Activated naive CD8-positive, alpha-beta T cell treated with anti-CD3 and anti-CD28 coated beads, Interleukin-2, amount 50 U/mL, for 24 hours (primary cell): ENCODE data around the gene SELENBP1.
A peak's percentile ranks its signal among the peaks of the same experiment; 100 is the strongest.

Source experiments
- ATAC-seq: fragments of 150-1000 bp; cut with Tn5 transposase; one replicate; pipeline ENCODE4 v1.10.0; 2021
- DNase-seq: peaks from one replicate; pipeline ENCODE4 v3.0.0; 2021
- H3K27ac Mint-ChIP-seq: one replicate; pipeline ENCODE4 v1.8.0; 2021; ENCODE audit warnings: mild to moderate bottlenecking, mixed read lengths
- H3K27me3 Mint-ChIP-seq: one replicate; pipeline ENCODE4 v1.8.0; 2021; ENCODE audit warnings: mixed read lengths
- H3K36me3 Mint-ChIP-seq: one replicate; pipeline ENCODE4 v1.8.0; 2021; ENCODE audit warnings: low read depth, mixed read lengths
- H3K4me1 Mint-ChIP-seq: one replicate; pipeline ENCODE4 v1.8.0; 2021; ENCODE audit warnings: mixed read lengths
- H3K4me3 Mint-ChIP-seq: one replicate; pipeline ENCODE4 v1.8.0; 2021; ENCODE audit warnings: mild to moderate bottlenecking, moderate library complexity, mixed read lengths
- H3K9me3 Mint-ChIP-seq: one replicate; pipeline ENCODE4 v1.8.0; 2021; ENCODE audit warnings: mixed read lengths

The SELENBP1 gene

GRCh38 chr1:151372058-151372934 lies at the start of gene SELENBP1:
SELENBP1 (minus strand) TSS chr1:151372705; CDS start chr1:151372641, 64 bp downstream.
- DNase-seq: no peak
- no peak within 1 kb of the TSS for H3K27ac Mint-ChIP-seq
- no peaks in the 10 kb centered on the region for H3K9me3 Mint-ChIP-seq
- H3K36me3 Mint-ChIP-seq: no peaks in the 10 kb centered on the region
- no peaks in the 10 kb centered on the region for H3K27me3 Mint-ChIP-seq
- no peak within 1 kb of the TSS for H3K4me3 Mint-ChIP-seq
- no peak for ATAC-seq
- H3K4me1 Mint-ChIP-seq: no peaks in the 10 kb centered on the region

- no peaks in the 10 kb centered on the region for H3K27me3 Mint-ChIP-seq
- peaks cover 36% of the 10 kb centered on the region for H3K36me3 Mint-ChIP-seq
- no peaks in the 10 kb centered on the region for H3K4me1 Mint-ChIP-seq
- ATAC-seq (no peak), DNase-seq (no peak)
- no peaks in the 10 kb centered on the region for H3K9me3 Mint-ChIP-seq
- H3K4me3 Mint-ChIP-seq: no peak overlapping the region
- H3K27ac Mint-ChIP-seq: no peak overlapping the region
Observed at GRCh38 chr1:151419819-151420218, 47.3 kb upstream of the SELENBP1 start.

GRCh38 chr1:151418081-151418480 lies 45.6 kb upstream of the SELENBP1 start:
- H3K4me3 Mint-ChIP-seq: no peak overlapping the region
- H3K36me3 Mint-ChIP-seq: peaks cover 25% of the 10 kb centered on the region
- ATAC-seq: peak; percentile 40
- H3K9me3 Mint-ChIP-seq: no peaks in the 10 kb centered on the region
- no peak for DNase-seq
- H3K27ac Mint-ChIP-seq: peak overlapping the region; percentile 16
- H3K4me1 Mint-ChIP-seq: no peaks in the 10 kb centered on the region
- no peaks in the 10 kb centered on the region for H3K27me3 Mint-ChIP-seq

- Mint-ChIP-seq H3K4me1 (no peaks in the 10 kb centered on the region), H3K36me3 (peaks cover 23% of the 10 kb centered on the region), H3K27ac (no peak overlapping the region), H3K9me3 (no peaks in the 10 kb centered on the region), H3K27me3 (no peaks in the 10 kb centered on the region), H3K4me3 (no peak overlapping the region)
- DNase-seq (no peak), ATAC-seq (no peak)
Observed at GRCh38 chr1:151416231-151416630, 43.7 kb upstream of the SELENBP1 start.

- DNase-seq: no peak
- H3K27me3 Mint-ChIP-seq: no peaks in the 10 kb centered on the region
- H3K36me3 Mint-ChIP-seq: peaks cover 31% of the 10 kb centered on the region
- no peaks in the 10 kb centered on the region for H3K4me1 Mint-ChIP-seq
- H3K4me3 Mint-ChIP-seq: no peak overlapping the region
- no peak for ATAC-seq
- no peaks in the 10 kb centered on the region for H3K9me3 Mint-ChIP-seq
- H3K27ac Mint-ChIP-seq: no peak overlapping the region
Observed at GRCh38 chr1:151411884-151412283, 39.4 kb upstream of the SELENBP1 start.

- H3K27me3 Mint-ChIP-seq: no peaks in the 10 kb centered on the region
- H3K36me3 Mint-ChIP-seq: peaks cover 40% of the 10 kb centered on the region
- no peak overlapping the region for H3K27ac Mint-ChIP-seq
- DNase-seq: no peak
- no peaks in the 10 kb centered on the region for H3K4me1 Mint-ChIP-seq
- H3K9me3 Mint-ChIP-seq: no peaks in the 10 kb centered on the region
- ATAC-seq: no peak
- H3K4me3 Mint-ChIP-seq: no peak overlapping the region
Observed at GRCh38 chr1:151408891-151409290, 36.4 kb upstream of the SELENBP1 start.

GRCh38 chr1:151407304-151407703 lies 34.8 kb upstream of the SELENBP1 start:
- Mint-ChIP-seq H3K27ac (no peak overlapping the region), H3K36me3 (peaks cover 45% of the 10 kb centered on the region)
- ATAC-seq: no peak

GRCh38 chr1:151406176-151406575 lies 33.7 kb upstream of the SELENBP1 start:
- Mint-ChIP-seq H3K36me3 (peaks cover 51% of the 10 kb centered on the region), H3K4me3 (no peak overlapping the region), H3K27ac (no peak overlapping the region), H3K9me3 (no peaks in the 10 kb centered on the region), H3K27me3 (no peaks in the 10 kb centered on the region), H3K4me1 (peaks cover 15% of the 10 kb centered on the region)
- ATAC-seq (no peak), DNase-seq (no peak)

More at GRCh38 chr1:151407304-151407703, 34.8 kb upstream of the SELENBP1 start:
- DNase-seq: no peak
- Mint-ChIP-seq H3K27me3 (no peaks in the 10 kb centered on the region), H3K4me1 (peaks cover 4% of the 10 kb centered on the region), H3K4me3 (no peak overlapping the region), H3K9me3 (no peaks in the 10 kb centered on the region)

GRCh38 chr1:151405187-151405951 lies 32.9 kb upstream of the SELENBP1 start:
- H3K36me3 Mint-ChIP-seq: peaks cover 57% of the 10 kb centered on the region
- H3K9me3 Mint-ChIP-seq: no peaks in the 10 kb centered on the region
- peaks cover 24% of the 10 kb centered on the region for H3K4me1 Mint-ChIP-seq
- H3K4me3 Mint-ChIP-seq: no peak overlapping the region
- ATAC-seq (no peak), DNase-seq (no peak)
- H3K27ac Mint-ChIP-seq: no peak overlapping the region
- H3K27me3 Mint-ChIP-seq: no peaks in the 10 kb centered on the region

GRCh38 chr1:151403612-151404011 lies 31.1 kb upstream of the SELENBP1 start:
- Mint-ChIP-seq H3K27me3 (no peaks in the 10 kb centered on the region), H3K4me1 (peaks cover 32% of the 10 kb centered on the region), H3K36me3 (peaks cover 59% of the 10 kb centered on the region), H3K9me3 (no peaks in the 10 kb centered on the region), H3K27ac (peak overlapping the region; percentile 10), H3K4me3 (no peak overlapping the region)
- DNase-seq: no peak
- no peak for ATAC-seq

- DNase-seq: no peak
- Mint-ChIP-seq H3K4me1 (peaks cover 35% of the 10 kb centered on the region), H3K27me3 (no peaks in the 10 kb centered on the region), H3K4me3 (no peak overlapping the region), H3K9me3 (no peaks in the 10 kb centered on the region), H3K27ac (peak overlapping the region; percentile 97), H3K36me3 (peaks cover 59% of the 10 kb centered on the region)
- ATAC-seq: no peak
Observed at GRCh38 chr1:151402764-151403163, 30.3 kb upstream of the SELENBP1 start.

- H3K4me1 Mint-ChIP-seq: peaks cover 35% of the 10 kb centered on the region
- no peaks in the 10 kb centered on the region for H3K27me3 Mint-ChIP-seq
- DNase-seq: no peak
- peak overlapping the region; percentile 97 for H3K27ac Mint-ChIP-seq
- H3K9me3 Mint-ChIP-seq: no peaks in the 10 kb centered on the region
- peaks cover 55% of the 10 kb centered on the region for H3K36me3 Mint-ChIP-seq
- no peak for ATAC-seq
- peak overlapping the region; percentile 90 for H3K4me3 Mint-ChIP-seq
Observed at GRCh38 chr1:151401860-151402259, 29.4 kb upstream of the SELENBP1 start.

- peak overlapping the region; percentile 97 for H3K27ac Mint-ChIP-seq
- H3K36me3 Mint-ChIP-seq: peaks cover 53% of the 10 kb centered on the region
- DNase-seq: no peak
- ATAC-seq: no peak
- H3K27me3 Mint-ChIP-seq: no peaks in the 10 kb centered on the region
- H3K4me3 Mint-ChIP-seq: peak overlapping the region; percentile 90
- H3K9me3 Mint-ChIP-seq: no peaks in the 10 kb centered on the region
- peaks cover 35% of the 10 kb centered on the region for H3K4me1 Mint-ChIP-seq
Observed at GRCh38 chr1:151401125-151401788, 28.8 kb upstream of the SELENBP1 start.

GRCh38 chr1:151399324-151400171 lies 27.0 kb upstream of the SELENBP1 start, which contains the start of gene PSMB4:
PSMB4 (plus strand) TSS chr1:151399573; CDS start chr1:151399588, 15 bp downstream.
- Mint-ChIP-seq H3K27me3 (no peaks in the 10 kb centered on the region), H3K27ac (peak within 1 kb of the TSS; percentile 97), H3K4me3 (peak within 1 kb of the TSS; percentile 90), H3K9me3 (no peaks in the 10 kb centered on the region), H3K4me1 (peaks cover 35% of the 10 kb centered on the region), H3K36me3 (peaks cover 39% of the 10 kb centered on the region)
- peak; percentile 89 for ATAC-seq
- peak; percentile 77 for DNase-seq
